B cell (primary cell): ENCODE results near the gene MAML2. TPM values are rescaled to one million over a fixed set of nuclear protein-coding genes. Genes with fewer than 3 reads are reported as not detected.

Experiments used
- ATAC-seq: fragments of 200-7000 bp; cut with Tn5 transposase; one replicate; pipeline ENCODE4 v1.10.0; 2021; ENCODE audit warnings: low read depth, mild to moderate bottlenecking, moderate number of reproducible peaks, moderate library complexity
- CTCF ChIA-PET: fragments of 350-600 bp; sonication (Branson Sonifier 250); formaldehyde crosslinking; loops from one replicate; lab custom pipeline; 2021; ENCODE audit warnings: antibody characterized with exemption, inconsistent platforms; lab: Charles Lee
- POLR2A ChIA-PET: fragments of 350-600 bp; sonication (Branson Sonifier 250); formaldehyde crosslinking; loops from one replicate; lab custom pipeline; 2021; ENCODE audit warnings: antibody characterized with exemption; lab: Charles Lee
- DNase-seq: peaks from one replicate; pipeline ENCODE4 v3.0.0; 2013
- H2AFZ ChIP-seq: 2 replicates; pipeline ENCODE4 v1.6.1; 2012; ENCODE audit warnings: mild to moderate bottlenecking, low read depth, low read length; ENCODE audit not compliant: insufficient read depth, poor library complexity, severe bottlenecking
- H3K27ac ChIP-seq, 2 donors: 1 replicate in 1 of 2; 2 replicates in 1 of 2; pipeline ENCODE4 v1.5.1; 2012 to 2013; ENCODE audit warnings: low read length in 2 of 2, mild to moderate bottlenecking in 2 of 2, moderate library complexity in 1 of 2
- H3K27me3 ChIP-seq, 4 experiments: fragments of 200-600 bp in 1 of 4; sonication (generic) in 1 of 4; replicated peaks in 1 of 4; 1 replicate in 2 of 4; 2 replicates in 2 of 4; pipeline versions ENCODE4 v1.6.1 to v1.7.0; 2013 to 2016; ENCODE audit warnings: low read length in 3 of 4, mild to moderate bottlenecking in 2 of 4, mixed read lengths in 1 of 4, moderate library complexity in 1 of 4; ENCODE audit not compliant: insufficient read depth in 4 of 4, control insufficient read depth in 3 of 4; ENCODE audit errors: control extremely low read depth in 1 of 4
- H3K36me3 ChIP-seq, 2 experiments: replicated peaks in 1 of 2; 1 replicate in 1 of 2; 2 replicates in 1 of 2; pipeline versions ENCODE4 v1.6.1 to v1.7.1; 2013; ENCODE audit warnings: low read length in 1 of 2; ENCODE audit not compliant: insufficient read depth in 2 of 2, control insufficient read depth in 1 of 2; ENCODE audit errors: control extremely low read depth in 1 of 2, extremely low read depth in 1 of 2
- H3K4me1 ChIP-seq, 2 donors: fragments of 200-600 bp in 1 of 2; sonication (generic) in 1 of 2; 1 replicate in 1 of 2; 2 replicates in 1 of 2; pipeline versions ENCODE4 v1.5.1 to v1.6.1; 2013 to 2017; ENCODE audit warnings: low read length in 2 of 2; ENCODE audit not compliant: control insufficient read depth in 2 of 2, insufficient read depth in 2 of 2
- H3K4me2 ChIP-seq: replicated peaks from 2 replicates; pipeline ENCODE3; 2012; ENCODE audit warnings: mild to moderate bottlenecking, low read depth, low read length; ENCODE audit not compliant: poor library complexity, severe bottlenecking
- H3K4me3 ChIP-seq, 5 experiments: fragments of 200-600 bp in 1 of 5; sonication (generic) in 1 of 5; 1 replicate in 3 of 5; 2 replicates in 2 of 5; pipeline versions ENCODE4 v1.5.1 to v1.7.0; 2011 to 2016; ENCODE audit warnings: low read length in 4 of 5, mild to moderate bottlenecking in 4 of 5, low read depth in 2 of 5, control low read depth in 1 of 5, moderate library complexity in 1 of 5; ENCODE audit not compliant: insufficient read depth in 1 of 5; ENCODE audit errors: control extremely low read depth in 1 of 5, extremely low read depth in 1 of 5
- H3K79me2 ChIP-seq: fragments of 200-600 bp; sonication (generic); one replicate; pipeline ENCODE4 v1.6.0; 2016; ENCODE audit warnings: low read length; ENCODE audit not compliant: control insufficient read depth, insufficient read depth
- H3K9ac ChIP-seq: fragments of 200-600 bp; sonication (generic); 2 replicates; pipeline ENCODE4 v1.6.1; 2017; ENCODE audit warnings: mild to moderate bottlenecking, low read length, moderate library complexity
- H3K9me3 ChIP-seq, 3 donors: one replicate each; pipeline versions ENCODE4 v1.6.1 to v1.7.1; 2013; ENCODE audit warnings: low read length in 2 of 3; ENCODE audit not compliant: control insufficient read depth in 2 of 3, insufficient read depth in 1 of 3; ENCODE audit errors: control extremely low read depth in 1 of 3
- H4K20me1 ChIP-seq: 2 replicates; pipeline ENCODE4 v1.6.0; 2012; ENCODE audit warnings: mild to moderate bottlenecking, low read length; ENCODE audit not compliant: insufficient read depth, control insufficient read depth, poor library complexity, severe bottlenecking
- H3K27ac Mint-ChIP-seq: one replicate; pipeline ENCODE4 v1.8.0; 2021; ENCODE audit warnings: mixed read lengths
- H3K27me3 Mint-ChIP-seq: one replicate; pipeline ENCODE4 v1.8.0; 2021; ENCODE audit warnings: mixed read lengths
- H3K4me1 Mint-ChIP-seq: one replicate; pipeline ENCODE4 v1.8.0; 2021; ENCODE audit warnings: mixed read lengths
- H3K4me3 Mint-ChIP-seq: one replicate; pipeline ENCODE4 v1.8.0; 2021; ENCODE audit warnings: mixed read lengths
- H3K9me3 Mint-ChIP-seq: one replicate; pipeline ENCODE4 v1.8.0; 2022; ENCODE audit warnings: mixed read lengths; ENCODE audit not compliant: insufficient read depth
- CTCF ChIP-seq: fragments of 200-600 bp; IDR thresholded peaks from one replicate; pipeline ENCODE4 v1.8.0; 2022; ENCODE audit warnings: antibody characterized with exemption, mild to moderate bottlenecking
- EZH2 ChIP-seq: IDR thresholded peaks from 2 replicates; pipeline ENCODE4 v1.6.1; 2012; ENCODE audit warnings: borderline replicate concordance, low read depth, mild to moderate bottlenecking, moderate library complexity, low read length; ENCODE audit not compliant: insufficient read depth, poor library complexity, severe bottlenecking
- WGBS: methylation state at CpG from one replicate; pipeline ENCODE4 v1.1.5; 2013; ENCODE audit warnings: missing lambda C conversion rate; ENCODE audit not compliant: insufficient coverage; 5-methylcytosine and 5-hydroxymethylcytosine counted together
- intact Hi-C: fragments of 100-400 bp; cut with micrococcal nuclease; formaldehyde crosslinking; loops from one replicate; pipeline ENCODE4 v1.10.0; 2022
- polyA minus RNA-seq: library from RNA; depleted of rRNA, polyadenylated mRNA; stranded (reverse); fragments of >200 nt; gene quantifications from 2 replicates; pipeline ENCODE4 v1.2.3, GENCODE V29; 2012
- polyA plus RNA-seq: library from polyadenylated mRNA; depleted of rRNA; stranded (reverse); fragments of >200 nt; gene quantifications from 2 replicates; pipeline ENCODE4 v1.2.3, GENCODE V29; 2012
- total RNA-seq, 2 donors: library from RNA; stranded (reverse); fragments of 120-200 nt in 1 of 2; gene quantifications; 1 replicate in 1 of 2; 2 replicates in 1 of 2; pipeline versions ENCODE4 v1.2.3 to v1.2.4, GENCODE V29; 2013 to 2022

Gene MAML2
- total RNA-seq (26.0 and 26.4 TPM in 2 replicates), polyA plus RNA-seq (7.8 and 10.7 TPM in 2 replicates), polyA minus RNA-seq (27.8 and 34.2 TPM in 2 replicates)
- 16.2 TPM for total RNA-seq (2013)

DNA sequence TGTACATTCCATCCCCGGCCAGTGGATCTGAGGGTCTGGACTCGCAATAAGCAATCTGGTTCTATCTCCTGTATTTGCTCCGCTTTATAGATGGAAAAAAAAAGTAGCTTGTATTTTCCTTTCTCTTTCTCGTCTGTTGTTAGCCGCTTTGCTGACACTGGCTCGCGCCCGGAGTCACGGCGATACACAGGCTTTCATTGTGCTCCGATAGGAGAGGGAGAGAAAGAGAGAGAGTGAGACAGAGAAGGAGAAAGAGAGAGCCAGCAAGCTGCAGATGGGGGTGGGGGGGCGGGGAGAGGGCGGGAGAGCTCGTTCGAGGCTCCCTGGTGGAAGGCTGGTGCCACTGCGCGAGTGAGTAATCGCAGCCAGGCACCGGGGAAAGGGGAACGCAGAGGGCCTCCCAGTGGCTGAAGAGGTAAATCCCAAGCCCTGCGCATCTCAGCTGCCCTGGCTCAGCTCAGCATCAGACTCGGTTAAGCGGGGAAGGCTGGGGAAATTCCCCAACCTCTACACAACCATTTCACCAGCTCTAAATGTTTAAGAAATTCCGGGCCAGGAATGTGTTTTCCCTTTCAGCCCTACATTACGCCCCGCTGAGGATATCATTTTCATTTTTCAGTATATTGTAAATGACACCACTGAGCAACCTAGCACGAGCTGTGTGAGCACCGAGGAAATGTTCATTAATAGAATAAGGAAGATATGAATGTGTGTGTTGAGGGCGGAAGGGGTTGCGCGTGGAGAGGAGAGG, at the start of gene MAML2:
Gene MAML2 (minus strand): TSS at position 235 of the 751 bp plus-strand sequence. CDS start 1,300 bp downstream, outside the sequence.
- Histone ChIP-seq H3K4me2 (peak within 1 kb of the TSS; percentile 93), H3K79me2 (peaks cover 45% of the 10 kb centered on the region), H4K20me1 (peaks cover 5% of the 10 kb centered on the region), H3K27ac (peak within 1 kb of the TSS; percentile 45 to 77), H3K9ac (peak within 1 kb of the TSS; percentile 97), H2AFZ (peak within 1 kb of the TSS; percentile 83), H3K4me3 (peak within 1 kb of the TSS; percentile 82 to 100 (median 92)), H3K27me3 (no peaks in the 10 kb centered on the region), H3K36me3 (no peaks in the 10 kb centered on the region), H3K4me1 (peaks cover 38 to 43% of the 10 kb centered on the region in 2 donors), H3K9me3 (no peaks in the 10 kb centered on the region)
- DNase-seq (peak; percentile 93), ATAC-seq (peak; percentile 86)
- peak within 1 kb of the TSS; percentile 95 for H3K27ac Mint-ChIP-seq
- no peaks in the 10 kb centered on the region for H3K9me3 Mint-ChIP-seq
- 4% methylated on average over 21 of the region's 31 CpGs for WGBS
- ChIA-PET CTCF (interaction anchor here (0.5 to 12.0 kb wide), 101 partner anchors 9 to 1276 kb away, joined by 3 to 290 read pairs (median 5); partner anchors contain the start of genes CCDC82, CEP57, FAM76B and JRKL), POLR2A (interaction anchor here (0.6 to 3.6 kb wide), 14 partner anchors 46 to 1112 kb away, joined by 3 to 26 read pairs (median 4); partner anchors contain the start of genes CCDC82 and JRKL)
- intact Hi-C loops = loop anchor here (1.0 to 5.0 kb wide), 9 partner anchors 128 to 1191 kb away; partner anchors contain the start of gene CEP57
- peak; percentile 94 for TF ChIP-seq CTCF
- no peak for TF ChIP-seq EZH2
- H3K27me3 Mint-ChIP-seq = no peaks in the 10 kb centered on the region
- peaks cover 51% of the 10 kb centered on the region for H3K4me1 Mint-ChIP-seq
- peak within 1 kb of the TSS; percentile 99 for H3K4me3 Mint-ChIP-seq
